Measurements from ENCODE around the gene PTPRK.

PTPRK gene

GRCh38 chr6:128186729-128187128, 333.7 kb downstream of the PTPRK start:
- DNase-seq (ENCODE audit: low spot score) = no peak

GRCh38 chr6:128179876-128180438, 340.4 kb downstream of the PTPRK start:
- DNase-seq (ENCODE audit: low spot score) = no peak

DNA sequence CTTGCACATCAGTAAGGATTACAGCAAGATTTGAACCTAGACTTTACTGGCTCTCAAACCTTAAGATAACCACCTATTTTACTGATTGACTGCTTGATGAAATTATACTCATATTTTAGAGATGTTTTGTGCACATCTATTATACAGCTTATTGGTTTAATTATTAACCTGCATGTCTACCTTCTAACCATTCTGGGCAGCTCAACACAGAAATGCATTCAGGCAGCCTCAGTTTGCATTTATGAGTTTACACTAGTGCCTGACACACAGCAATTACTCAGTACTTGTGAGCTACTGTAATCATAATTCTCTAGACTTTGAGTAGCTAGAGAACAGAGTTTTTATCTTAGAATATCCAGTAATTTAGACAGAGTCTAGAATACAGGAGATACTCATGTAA, 345.7 kb downstream of the PTPRK start:
- DNase-seq (ENCODE audit: low spot score) = no peak

GRCh38 chr6:128172752-128173682, 347.4 kb downstream of the PTPRK start:
- DNase-seq (ENCODE audit: low spot score) = no peak

DNA sequence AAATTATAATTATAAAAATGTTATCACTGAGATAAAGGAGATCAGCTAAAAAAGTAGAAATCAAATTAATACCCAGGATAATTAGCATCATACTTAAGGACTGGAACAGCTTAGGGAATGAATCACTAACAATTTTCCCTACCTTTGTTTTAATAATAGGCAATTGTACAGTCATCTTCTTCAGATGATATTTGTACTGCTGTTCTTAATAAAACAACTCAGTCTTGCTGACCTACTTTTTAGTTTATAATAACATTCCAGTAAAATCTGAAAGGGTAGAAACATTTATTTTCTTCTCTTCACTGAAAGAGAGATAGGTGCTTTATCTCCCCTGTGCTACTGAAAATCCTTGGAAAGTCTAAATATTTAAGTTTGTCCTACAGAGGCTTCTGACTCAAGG, 348.3 kb downstream of the PTPRK start:
- no peak for DNase-seq (ENCODE audit: low spot score)

DNA sequence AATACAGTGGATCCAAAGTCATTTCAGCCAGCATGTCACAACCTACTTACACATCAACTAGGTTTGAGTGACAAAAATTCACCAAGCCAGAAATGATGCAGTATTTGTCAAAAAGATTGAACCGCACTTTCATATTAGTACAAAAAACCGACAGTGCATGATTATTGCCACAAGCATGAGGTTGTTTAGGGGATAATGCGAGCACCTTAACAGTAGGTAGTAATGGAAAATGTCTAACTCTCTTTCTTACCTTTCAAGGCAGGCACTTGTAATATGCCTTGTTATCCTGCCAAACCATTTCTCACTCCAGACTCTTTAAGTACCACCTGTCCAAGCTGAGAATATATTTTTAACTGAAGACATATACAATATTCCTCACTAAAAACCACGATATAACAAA, 349.2 kb downstream of the PTPRK start:
- no peak for DNase-seq (ENCODE audit: low spot score)

DNA sequence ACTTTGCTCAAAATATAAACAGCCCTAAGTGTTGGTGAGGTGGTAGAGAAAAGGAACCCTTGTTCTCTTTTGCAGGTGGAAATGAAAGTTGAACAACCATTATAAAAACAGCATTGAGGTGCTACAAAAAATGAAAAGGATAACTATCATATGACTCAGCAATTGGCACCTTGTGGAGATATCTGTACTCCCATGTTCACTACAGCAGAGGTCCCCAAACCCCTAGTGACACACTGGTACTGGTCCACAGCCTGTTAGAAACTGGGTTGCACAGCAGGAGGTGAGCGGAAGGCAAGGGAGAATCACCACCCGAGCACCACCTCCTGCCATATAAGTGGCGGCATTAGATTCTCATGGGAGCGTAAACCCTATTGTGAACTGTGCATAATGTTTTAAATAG, 352.2 kb downstream of the PTPRK start:
- DNase-seq (ENCODE audit: low spot score) = no peak

DNA sequence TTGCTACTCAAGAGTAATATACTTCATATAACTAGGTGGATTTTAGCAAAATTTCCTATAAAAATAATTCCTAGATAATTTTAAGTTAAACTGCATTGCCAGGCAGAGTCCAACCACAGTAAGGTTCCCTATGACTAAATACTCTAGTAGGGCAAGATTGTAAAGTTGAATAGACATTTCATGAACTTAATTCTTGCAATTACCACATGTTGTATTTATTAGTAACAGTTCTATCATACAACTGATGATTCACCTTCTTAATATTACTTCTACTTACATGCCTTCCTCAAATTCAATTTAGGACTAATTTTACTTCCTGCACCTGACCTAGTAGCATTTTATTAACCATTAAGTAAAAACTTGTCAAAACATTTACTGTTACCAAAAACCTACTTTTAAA, 352.8 kb downstream of the PTPRK start:
- DNase-seq (ENCODE audit: low spot score) = no peak

GRCh38 chr6:128164254-128164653, 356.1 kb downstream of the PTPRK start:
- no peak for DNase-seq (ENCODE audit: low spot score)

GRCh38 chr6:128162423-128162822, 358.0 kb downstream of the PTPRK start:
- no peak for DNase-seq (ENCODE audit: low spot score)

- no peak for DNase-seq (ENCODE audit: low spot score)
These were observed 358.6 kb downstream of the PTPRK start for GRCh38 chr6:128161839-128162238.

GRCh38 chr6:128161263-128161662, 359.1 kb downstream of the PTPRK start:
- DNase-seq (ENCODE audit: low spot score) = no peak

DNA sequence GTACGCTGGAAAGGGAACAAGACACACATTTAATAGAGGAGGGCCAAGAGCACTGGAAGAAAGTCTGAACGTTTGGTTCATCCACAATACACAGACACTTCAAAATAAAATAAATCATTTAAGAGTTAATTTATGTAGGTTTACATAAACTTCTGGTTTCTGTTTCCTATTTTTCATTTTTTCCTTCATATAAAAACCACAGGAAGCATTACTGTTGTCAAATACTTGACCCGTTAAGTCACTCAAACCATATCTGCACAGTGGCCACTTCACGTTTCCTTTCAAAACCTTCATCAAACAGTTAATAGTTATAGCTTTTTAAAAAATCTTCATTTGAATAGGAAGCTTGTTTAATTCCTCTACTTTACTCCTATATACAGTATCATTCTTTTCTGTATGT, 361.9 kb downstream of the PTPRK start:
- DNase-seq (ENCODE audit: low spot score) = no peak

DNA sequence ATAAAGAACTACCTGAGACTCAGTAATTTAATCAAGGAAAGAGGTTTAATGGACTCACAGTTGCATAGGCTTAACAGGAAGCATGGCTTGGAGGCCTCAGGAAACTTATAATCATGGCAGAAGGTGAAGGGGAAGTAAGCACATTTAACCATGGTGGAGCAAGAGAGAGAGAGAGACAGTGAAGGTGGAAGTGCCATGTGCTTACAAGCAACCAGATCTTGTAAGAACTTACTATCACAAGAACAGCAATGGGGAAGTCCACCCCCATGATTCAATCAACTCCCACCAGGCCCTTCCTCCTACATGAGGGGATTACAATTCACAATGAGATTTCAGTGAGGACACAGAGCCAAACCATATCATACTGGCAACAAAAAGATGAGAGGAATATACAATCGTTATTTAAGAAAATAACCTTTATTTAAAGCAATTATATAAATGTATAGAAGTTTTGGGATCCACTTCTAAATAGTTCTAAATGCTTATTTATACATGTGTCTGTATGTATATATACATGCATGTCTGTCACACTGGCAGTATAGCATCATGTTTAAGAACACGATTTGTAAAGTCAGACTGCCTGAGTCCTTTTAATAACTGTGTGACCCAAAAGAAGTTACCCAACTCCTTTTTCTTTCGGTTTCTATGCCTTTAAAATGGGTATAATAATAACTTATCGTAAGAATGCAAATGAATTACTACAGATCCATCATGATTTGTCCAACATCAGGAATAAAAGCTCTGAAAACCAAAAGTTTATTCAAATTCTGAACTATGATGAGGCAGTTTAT, 363.9 kb downstream of the PTPRK start:
- DNase-seq (ENCODE audit: low spot score) = no peak

GRCh38 chr6:128155826-128156225, 364.6 kb downstream of the PTPRK start:
- DNase-seq (ENCODE audit: low spot score) = no peak

GRCh38 chr6:128152551-128152950, 367.8 kb downstream of the PTPRK start:
- DNase-seq (ENCODE audit: low spot score) = no peak

GRCh38 chr6:128150376-128150775, 370.0 kb downstream of the PTPRK start:
- DNase-seq (ENCODE audit: low spot score) = no peak

DNA sequence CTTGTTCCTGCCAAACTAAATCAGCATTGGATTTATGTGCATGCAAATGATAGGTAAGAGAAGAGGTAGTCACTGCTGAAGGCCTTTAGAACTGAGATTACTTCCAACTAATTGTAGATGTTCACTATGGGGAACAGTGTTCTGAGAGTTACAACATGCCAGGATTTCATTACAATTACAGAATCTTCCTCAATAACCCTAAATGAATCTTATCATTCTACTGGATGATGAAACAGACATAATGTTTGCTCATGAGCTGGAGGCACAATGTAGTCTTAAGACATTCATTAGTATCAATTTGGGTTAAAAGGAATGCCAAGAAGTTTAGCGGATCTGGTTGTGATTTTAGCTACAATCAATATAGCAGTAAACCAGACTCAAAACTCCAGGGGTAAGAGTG, 370.6 kb downstream of the PTPRK start:
- DNase-seq (ENCODE audit: low spot score) = no peak

DNA sequence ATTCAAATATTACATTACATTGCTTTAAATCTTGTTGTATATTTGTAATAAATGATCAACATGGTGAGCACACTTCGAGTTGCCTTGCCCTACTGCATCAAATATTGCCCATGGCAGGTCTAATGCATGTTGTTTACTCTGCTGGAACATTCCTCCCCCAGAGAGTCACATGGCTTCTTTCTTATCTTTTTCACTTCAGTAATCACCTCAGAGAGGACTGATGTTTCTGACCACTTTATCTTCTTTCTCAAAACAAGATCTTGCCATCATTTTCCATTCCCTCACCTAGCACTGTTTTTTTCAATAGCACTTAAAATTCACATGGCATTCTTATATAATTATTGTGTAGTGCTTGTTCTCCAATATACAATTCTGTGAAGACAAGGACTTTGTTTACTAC, 376.1 kb downstream of the PTPRK start:
- no peak for DNase-seq (ENCODE audit: low spot score)

- DNase-seq (ENCODE audit: low spot score) = no peak
These were observed 378.5 kb downstream of the PTPRK start for GRCh38 chr6:128141932-128142331.

- DNase-seq (ENCODE audit: low spot score) = no peak
These were observed 380.9 kb downstream of the PTPRK start for GRCh38 chr6:128139519-128139918.

GRCh38 chr6:128138694-128139093, 381.7 kb downstream of the PTPRK start:
- no peak for DNase-seq (ENCODE audit: low spot score)

DNA sequence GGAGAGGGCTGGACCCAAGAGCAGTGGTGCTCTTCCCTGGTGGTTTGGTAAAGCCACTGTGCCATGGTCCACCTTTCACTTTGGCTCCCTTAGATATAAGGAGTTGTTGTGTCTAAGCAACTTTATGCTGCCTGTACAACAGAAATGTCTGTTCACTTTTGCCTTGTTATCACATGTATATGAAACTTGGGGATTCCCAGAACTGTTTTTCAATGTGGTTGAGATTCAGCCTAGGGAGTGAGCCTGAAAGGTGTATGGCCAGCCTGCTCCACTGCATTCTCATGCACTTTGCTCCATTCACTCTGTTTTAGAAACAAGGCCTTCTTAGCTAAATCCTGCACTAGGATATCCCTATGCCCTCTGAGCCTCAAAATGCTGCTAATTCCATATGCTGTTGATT, 385.1 kb downstream of the PTPRK start:
- no peak for DNase-seq (ENCODE audit: low spot score)
